MCF 10A (cell line): ENCODE data around the gene GAK. TPM values are rescaled to one million over a fixed set of nuclear protein-coding genes. Genes with fewer than 3 reads are reported as not detected.
A peak's percentile ranks its signal among the peaks of the same experiment; 100 is the strongest.

Experiments
- BruUV-seq: library from RNA; stranded (reverse); fragments of 400-500 nt; replicated peaks from 2 replicates; lab custom pipeline; 2021; lab: Mats Ljungman, UMichigan
- CTCF ChIA-PET: fragments of 300-600 bp; sonication (Branson Sonifier 250); formaldehyde crosslinking; extraction: SDS; loops from one replicate; lab custom pipeline; 2021; ENCODE audit warnings: antibody characterized with exemption, inconsistent platforms; lab: Yijun Ruan, JAX
- POLR2A ChIA-PET: fragments of 300-600, 350-650 bp; sonication (Branson Sonifier 250); formaldehyde crosslinking; extraction: SDS; loops from one replicate; lab custom pipeline; 2020; ENCODE audit warnings: antibody characterized with exemption, inconsistent platforms; lab: Yijun Ruan, JAX
- DNase-seq: peaks from one replicate; pipeline ENCODE4 v3.0.0-alpha.2; 2018; ENCODE audit not compliant: unreplicated experiment
- H3K27ac Mint-ChIP-seq: one replicate; pipeline ENCODE4 v1.8.0; 2022; ENCODE audit warnings: mild to moderate bottlenecking, low read depth, mixed read lengths; ENCODE audit not compliant: unreplicated experiment
- H3K27me3 Mint-ChIP-seq: one replicate; pipeline ENCODE4 v1.8.0; 2022; ENCODE audit warnings: mixed read lengths; ENCODE audit not compliant: insufficient read depth, unreplicated experiment
- H3K36me3 Mint-ChIP-seq: one replicate; pipeline ENCODE4 v1.8.0; 2022; ENCODE audit warnings: mild to moderate bottlenecking, moderate library complexity, mixed read lengths; ENCODE audit not compliant: insufficient read depth, unreplicated experiment
- H3K4me1 Mint-ChIP-seq: one replicate; pipeline ENCODE4 v1.8.0; 2022; ENCODE audit warnings: mixed read lengths; ENCODE audit not compliant: insufficient read depth, unreplicated experiment
- H3K4me3 Mint-ChIP-seq: one replicate; pipeline ENCODE4 v1.8.0; 2022; ENCODE audit warnings: mild to moderate bottlenecking, moderate library complexity, mixed read lengths; ENCODE audit not compliant: unreplicated experiment
- H3K9me3 Mint-ChIP-seq: one replicate; pipeline ENCODE4 v1.8.0; 2022; ENCODE audit warnings: mixed read lengths; ENCODE audit not compliant: unreplicated experiment
- intact Hi-C: fragments of 100-400 bp; cut with micrococcal nuclease; formaldehyde crosslinking; loops from 2 replicates; pipeline ENCODE4 v1.14.1; 2022
- total RNA-seq: library from RNA; stranded (reverse); gene quantifications from 2 replicates; pipeline ENCODE4 v1.2.3, GENCODE V29; 2022
- TF ChIP-seq, protein P1 (sequence below): fragments of 200-600 bp; IDR thresholded peaks from one replicate; pipeline ENCODE4 v1.8.0; 2022; ENCODE audit warnings: antibody characterized with exemption, mild to moderate bottlenecking; ENCODE audit not compliant: unreplicated experiment

The GAK gene
- total RNA-seq, 1 experiment from 2014 or later = 72.9 TPM

DNA sequence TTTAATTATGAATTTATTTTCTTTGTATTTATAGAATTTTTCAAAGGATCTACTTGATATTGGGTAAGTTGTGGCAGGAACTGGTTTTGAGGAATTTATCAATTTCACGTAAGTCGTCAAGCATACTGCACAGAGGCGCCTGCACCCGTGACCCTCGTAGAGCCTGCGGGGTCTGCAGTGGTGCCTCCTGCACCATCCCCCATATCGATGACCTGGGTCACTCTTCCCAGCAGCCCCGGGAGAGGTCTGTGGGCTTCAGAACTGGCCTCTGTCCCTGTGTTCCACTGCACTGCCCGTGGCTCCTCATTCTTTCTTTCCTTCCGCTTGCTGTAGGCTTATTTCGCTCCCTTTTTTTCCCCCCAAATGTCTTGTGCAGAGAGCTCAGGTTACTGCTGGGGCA, 74.7 kb downstream of the GAK start:
- Mint-ChIP-seq H3K27ac (no peak overlapping the region), H3K4me3 (no peak overlapping the region), H3K27me3 (no peaks in the 10 kb centered on the region), H3K4me1 (no peaks in the 10 kb centered on the region), H3K9me3 (no peaks in the 10 kb centered on the region), H3K36me3 (peaks cover 64% of the 10 kb centered on the region)
- CTCF ChIA-PET = no interaction called here
- no TSS peak for BruUV-seq
- intact Hi-C loops = no loop called here
- no peak for DNase-seq
- POLR2A ChIA-PET = no interaction called here
- TF ChIP-seq, protein P1, sequence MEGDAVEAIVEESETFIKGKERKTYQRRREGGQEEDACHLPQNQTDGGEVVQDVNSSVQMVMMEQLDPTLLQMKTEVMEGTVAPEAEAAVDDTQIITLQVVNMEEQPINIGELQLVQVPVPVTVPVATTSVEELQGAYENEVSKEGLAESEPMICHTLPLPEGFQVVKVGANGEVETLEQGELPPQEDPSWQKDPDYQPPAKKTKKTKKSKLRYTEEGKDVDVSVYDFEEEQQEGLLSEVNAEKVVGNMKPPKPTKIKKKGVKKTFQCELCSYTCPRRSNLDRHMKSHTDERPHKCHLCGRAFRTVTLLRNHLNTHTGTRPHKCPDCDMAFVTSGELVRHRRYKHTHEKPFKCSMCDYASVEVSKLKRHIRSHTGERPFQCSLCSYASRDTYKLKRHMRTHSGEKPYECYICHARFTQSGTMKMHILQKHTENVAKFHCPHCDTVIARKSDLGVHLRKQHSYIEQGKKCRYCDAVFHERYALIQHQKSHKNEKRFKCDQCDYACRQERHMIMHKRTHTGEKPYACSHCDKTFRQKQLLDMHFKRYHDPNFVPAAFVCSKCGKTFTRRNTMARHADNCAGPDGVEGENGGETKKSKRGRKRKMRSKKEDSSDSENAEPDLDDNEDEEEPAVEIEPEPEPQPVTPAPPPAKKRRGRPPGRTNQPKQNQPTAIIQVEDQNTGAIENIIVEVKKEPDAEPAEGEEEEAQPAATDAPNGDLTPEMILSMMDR = no peak

DNA sequence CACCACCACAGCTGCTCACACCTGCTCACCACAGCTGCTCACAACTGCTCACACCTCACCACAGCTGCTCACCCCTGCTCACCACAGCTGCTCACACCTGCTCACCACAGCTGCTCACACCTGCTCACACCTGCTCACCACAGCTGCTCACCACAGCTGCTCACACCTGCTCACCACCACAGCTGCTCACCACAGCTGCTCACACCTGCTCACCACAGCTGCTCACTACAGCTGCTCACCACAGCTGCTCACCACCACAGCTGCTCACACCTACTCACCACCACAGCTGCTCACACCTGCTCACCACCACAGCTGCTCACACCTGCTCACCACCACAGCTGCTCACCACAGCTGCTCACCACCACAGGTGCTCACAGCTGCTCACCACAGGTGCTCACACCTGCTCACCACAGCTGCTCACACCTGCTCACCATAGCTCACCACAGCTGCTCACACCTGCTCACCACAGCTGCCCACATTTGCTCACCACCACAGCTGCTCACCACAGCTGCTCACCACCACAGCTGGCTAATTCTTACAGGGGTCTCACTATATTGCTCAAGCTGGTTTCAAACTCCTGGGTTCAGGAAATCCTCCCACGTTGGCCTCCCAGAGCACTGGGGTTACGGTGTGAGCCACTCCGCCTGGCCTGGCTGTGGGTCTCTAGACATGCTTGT, 75.8 kb downstream of the GAK start:
- ChIA-PET CTCF (interaction anchor here (0.6 kb wide), 1 partner anchor 10 kb away, joined by 4 read pairs; no protein-coding TSS in a partner anchor), POLR2A (interaction anchor here (0.6 kb wide), 1 partner anchor 18 kb away, joined by 6 read pairs; no protein-coding TSS in a partner anchor)

DNA sequence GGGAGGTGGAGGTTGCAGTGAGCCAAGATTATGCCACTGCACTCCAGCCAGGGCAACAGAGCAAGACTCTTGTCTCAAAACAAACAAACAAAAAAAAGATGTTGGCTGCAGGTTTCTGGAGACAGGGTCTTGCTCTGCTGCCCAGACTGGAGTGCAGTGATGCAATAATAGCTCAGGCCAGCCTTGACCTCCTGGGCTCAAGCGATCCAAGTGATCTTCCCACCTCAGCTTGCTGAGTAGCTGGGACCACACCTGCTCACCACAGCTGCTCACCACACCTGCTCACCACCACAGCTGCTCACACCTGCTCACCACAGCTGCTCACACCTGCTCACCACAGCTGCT, 76.3 kb downstream of the GAK start:
- no peaks in the 10 kb centered on the region for H3K4me1 Mint-ChIP-seq
- TF ChIP-seq, protein P1 = no peak
- peaks cover 58% of the 10 kb centered on the region for H3K36me3 Mint-ChIP-seq
- POLR2A ChIA-PET = interaction anchor here (0.7 kb wide), 1 partner anchor 27 kb away, joined by 3 read pairs; no protein-coding TSS in a partner anchor
- H3K27ac Mint-ChIP-seq = no peak overlapping the region
- BruUV-seq = no TSS peak
- CTCF ChIA-PET = interaction anchor here (0.6 kb wide), 1 partner anchor 9 kb away, joined by 4 read pairs; no protein-coding TSS in a partner anchor
- no peaks in the 10 kb centered on the region for H3K9me3 Mint-ChIP-seq
- no peak overlapping the region for H3K4me3 Mint-ChIP-seq
- no peak for DNase-seq
- intact Hi-C loops = no loop called here
- H3K27me3 Mint-ChIP-seq = no peaks in the 10 kb centered on the region

More for the DNA sequence above, 75.8 kb downstream of the GAK start:
- no TSS peak for BruUV-seq
- no peaks in the 10 kb centered on the region for H3K9me3 Mint-ChIP-seq
- intact Hi-C loops = no loop called here
- TF ChIP-seq, protein P1 = no peak
- peak overlapping the region; percentile 35 for H3K27ac Mint-ChIP-seq
- H3K27me3 Mint-ChIP-seq = no peaks in the 10 kb centered on the region
- no peak for DNase-seq
- H3K36me3 Mint-ChIP-seq = peaks cover 63% of the 10 kb centered on the region
- H3K4me3 Mint-ChIP-seq = no peak overlapping the region
- H3K4me1 Mint-ChIP-seq = no peaks in the 10 kb centered on the region

DNA sequence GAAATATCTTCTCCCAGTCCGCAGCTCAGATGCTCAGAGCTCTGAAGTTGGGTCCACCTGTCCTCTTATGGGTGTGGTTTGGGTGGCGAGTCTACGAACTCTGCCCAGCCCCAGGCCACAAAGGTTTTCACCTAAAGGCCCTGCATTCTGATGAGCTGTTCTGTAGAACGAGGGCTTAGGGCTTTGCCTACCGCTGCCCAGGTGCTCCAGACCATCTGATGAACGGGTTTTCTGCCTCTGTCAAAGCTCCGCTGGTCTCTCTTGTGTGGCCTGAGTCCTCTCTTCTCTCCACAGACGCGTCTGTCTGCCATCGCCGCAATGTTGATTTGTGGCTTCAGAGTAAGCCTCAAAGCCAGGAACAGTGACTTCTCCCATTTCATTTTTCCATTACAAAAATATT, 77.8 kb downstream of the GAK start:
- BruUV-seq = no TSS peak
- Mint-ChIP-seq H3K4me3 (no peak overlapping the region), H3K4me1 (no peaks in the 10 kb centered on the region), H3K36me3 (peaks cover 45% of the 10 kb centered on the region), H3K27me3 (no peaks in the 10 kb centered on the region), H3K9me3 (no peaks in the 10 kb centered on the region), H3K27ac (no peak overlapping the region)
- ChIA-PET CTCF (no interaction called here), POLR2A (interaction anchor here (1.2 kb wide), 1 partner anchor 74 kb away, joined by 3 read pairs; no protein-coding TSS in a partner anchor)
- no peak for DNase-seq
- TF ChIP-seq, protein P1 = no peak
- intact Hi-C loops = no loop called here
